DND-41 (cell line): ENCODE measurements around the gene CAPN12.

ENCODE experiments used
- ATAC-seq: fragments of 200-7000 bp; cut with Tn5 transposase; 3 replicates; pipeline ENCODE4 v1.9.1; 2021; ENCODE audit warnings: low read depth; ENCODE audit not compliant: insufficient read depth
- DNase-seq: peaks from one replicate; pipeline ENCODE4 v3.0.0-alpha.2; 2020
- H2AFZ ChIP-seq: 2 replicates; pipeline ENCODE4 v1.6.0; 2012; ENCODE audit warnings: low read depth, low read length
- H3K27ac ChIP-seq: 2 replicates; pipeline ENCODE4 v1.5.1; 2012; ENCODE audit warnings: low read length, inconsistent platforms
- H3K27me3 ChIP-seq: fragments of 200-600 bp; sonication (generic); 2 replicates; pipeline ENCODE4 v1.6.0; 2012; ENCODE audit warnings: low read length, mild to moderate bottlenecking, inconsistent platforms; ENCODE audit not compliant: insufficient read depth, poor library complexity
- H3K36me3 ChIP-seq: 2 replicates; pipeline ENCODE4 v1.5.1; 2012; ENCODE audit warnings: low read length, inconsistent platforms; ENCODE audit not compliant: insufficient read depth
- H3K4me1 ChIP-seq: 2 replicates; pipeline ENCODE4 v1.5.1; 2012; ENCODE audit warnings: mild to moderate bottlenecking, low read length; ENCODE audit not compliant: insufficient read depth
- H3K4me2 ChIP-seq: 2 replicates; pipeline ENCODE4 v1.6.0; 2012; ENCODE audit warnings: mild to moderate bottlenecking, moderate library complexity, low read length, inconsistent platforms; ENCODE audit not compliant: insufficient read depth
- H3K4me3 ChIP-seq, 2 experiments: fragments of 200-600 bp in 1 of 2; shearing (Covaris generic) in 1 of 2; 2 replicates each; pipeline ENCODE4 v1.5.1; 2012 to 2016; ENCODE audit warnings: inconsistent platforms in 2 of 2, low read length in 2 of 2, mild to moderate bottlenecking in 2 of 2, low read depth in 1 of 2, moderate library complexity in 1 of 2
- H3K79me2 ChIP-seq: 2 replicates; pipeline ENCODE4 v1.6.0; 2012; ENCODE audit warnings: low read length, inconsistent platforms; ENCODE audit not compliant: insufficient read depth
- H3K9ac ChIP-seq: 2 replicates; pipeline ENCODE4 v1.6.0; 2012; ENCODE audit warnings: low read depth, mild to moderate bottlenecking, inconsistent platforms, low read length, moderate library complexity
- H3K9me3 ChIP-seq: 2 replicates; pipeline ENCODE4 v1.5.1; 2012; ENCODE audit warnings: low read length, moderate library complexity, mild to moderate bottlenecking, inconsistent platforms; ENCODE audit not compliant: insufficient read depth, severe bottlenecking
- H4K20me1 ChIP-seq: 2 replicates; pipeline ENCODE4 v1.6.0; 2012; ENCODE audit warnings: low read length; ENCODE audit not compliant: insufficient read depth
- EZH2 ChIP-seq: IDR thresholded peaks from 3 replicates; pipeline ENCODE4 v1.6.1; 2012; ENCODE audit warnings: borderline replicate concordance, low read depth, mild to moderate bottlenecking, moderate library complexity, low read length, inconsistent platforms; ENCODE audit not compliant: severe bottlenecking
- TF ChIP-seq, protein P1 (sequence below): IDR thresholded peaks from 2 replicates; pipeline ENCODE4 v1.5.1; 2012; ENCODE audit warnings: borderline replicate concordance, low read length, moderate library complexity, mild to moderate bottlenecking; ENCODE audit not compliant: poor library complexity, severe bottlenecking; ENCODE audit errors: extremely low read depth

CAPN12 gene

DNA sequence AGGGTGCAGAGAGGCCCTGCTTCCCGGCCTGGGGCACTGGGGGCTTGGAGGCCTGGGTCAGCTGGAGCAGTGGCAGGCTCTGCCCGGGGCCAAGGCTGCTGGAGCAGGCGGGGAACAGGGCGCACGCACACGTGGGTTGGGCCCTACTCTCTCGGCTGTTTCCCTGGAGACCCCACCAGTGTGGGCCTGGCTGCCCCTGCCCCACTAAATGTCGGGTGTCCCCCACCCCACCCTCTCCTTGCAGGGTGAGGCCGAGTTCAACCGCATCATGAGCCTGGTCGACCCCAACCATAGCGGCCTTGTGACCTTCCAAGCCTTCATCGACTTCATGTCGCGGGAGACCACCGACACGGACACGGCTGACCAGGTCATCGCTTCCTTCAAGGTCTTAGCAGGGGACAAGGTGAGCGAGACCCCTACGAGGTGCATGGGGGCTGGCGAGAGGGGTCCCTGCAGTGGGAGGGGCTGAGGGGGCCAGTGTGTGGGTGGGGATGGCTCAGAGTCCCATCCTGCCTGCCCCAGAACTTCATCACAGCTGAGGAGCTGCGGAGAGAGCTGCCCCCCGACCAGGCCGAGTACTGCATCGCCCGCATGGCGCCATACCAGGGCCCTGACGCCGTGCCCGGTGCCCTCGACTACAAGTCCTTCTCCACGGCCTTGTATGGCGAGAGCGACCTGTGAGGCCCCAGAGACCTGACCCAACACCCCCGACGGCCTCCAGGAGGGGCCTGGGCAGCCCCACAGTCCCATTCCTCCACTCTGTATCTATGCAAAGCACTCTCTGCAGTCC is 15.3 kb downstream of the CAPN12 start:
- H2AFZ ChIP-seq: no peak overlapping the region
- H3K79me2 ChIP-seq: no peaks in the 10 kb centered on the region
- H3K9me3 ChIP-seq: no peaks in the 10 kb centered on the region
- H3K36me3 ChIP-seq: peaks cover 63% of the 10 kb centered on the region
- no peak overlapping the region for H3K4me3 ChIP-seq
- no peak for ATAC-seq
- no peak overlapping the region for H3K4me2 ChIP-seq
- no peak overlapping the region for H3K9ac ChIP-seq
- H3K27me3 ChIP-seq: no peaks in the 10 kb centered on the region
- peaks cover 10% of the 10 kb centered on the region; the same call in 1 of the 2 replicates for H4K20me1 ChIP-seq
- TF ChIP-seq, protein P1, sequence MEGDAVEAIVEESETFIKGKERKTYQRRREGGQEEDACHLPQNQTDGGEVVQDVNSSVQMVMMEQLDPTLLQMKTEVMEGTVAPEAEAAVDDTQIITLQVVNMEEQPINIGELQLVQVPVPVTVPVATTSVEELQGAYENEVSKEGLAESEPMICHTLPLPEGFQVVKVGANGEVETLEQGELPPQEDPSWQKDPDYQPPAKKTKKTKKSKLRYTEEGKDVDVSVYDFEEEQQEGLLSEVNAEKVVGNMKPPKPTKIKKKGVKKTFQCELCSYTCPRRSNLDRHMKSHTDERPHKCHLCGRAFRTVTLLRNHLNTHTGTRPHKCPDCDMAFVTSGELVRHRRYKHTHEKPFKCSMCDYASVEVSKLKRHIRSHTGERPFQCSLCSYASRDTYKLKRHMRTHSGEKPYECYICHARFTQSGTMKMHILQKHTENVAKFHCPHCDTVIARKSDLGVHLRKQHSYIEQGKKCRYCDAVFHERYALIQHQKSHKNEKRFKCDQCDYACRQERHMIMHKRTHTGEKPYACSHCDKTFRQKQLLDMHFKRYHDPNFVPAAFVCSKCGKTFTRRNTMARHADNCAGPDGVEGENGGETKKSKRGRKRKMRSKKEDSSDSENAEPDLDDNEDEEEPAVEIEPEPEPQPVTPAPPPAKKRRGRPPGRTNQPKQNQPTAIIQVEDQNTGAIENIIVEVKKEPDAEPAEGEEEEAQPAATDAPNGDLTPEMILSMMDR: no peak
- TF ChIP-seq EZH2: no peak
- no peak overlapping the region for H3K27ac ChIP-seq
- H3K4me1 ChIP-seq: no peaks in the 10 kb centered on the region
- no peak for DNase-seq

DNA sequence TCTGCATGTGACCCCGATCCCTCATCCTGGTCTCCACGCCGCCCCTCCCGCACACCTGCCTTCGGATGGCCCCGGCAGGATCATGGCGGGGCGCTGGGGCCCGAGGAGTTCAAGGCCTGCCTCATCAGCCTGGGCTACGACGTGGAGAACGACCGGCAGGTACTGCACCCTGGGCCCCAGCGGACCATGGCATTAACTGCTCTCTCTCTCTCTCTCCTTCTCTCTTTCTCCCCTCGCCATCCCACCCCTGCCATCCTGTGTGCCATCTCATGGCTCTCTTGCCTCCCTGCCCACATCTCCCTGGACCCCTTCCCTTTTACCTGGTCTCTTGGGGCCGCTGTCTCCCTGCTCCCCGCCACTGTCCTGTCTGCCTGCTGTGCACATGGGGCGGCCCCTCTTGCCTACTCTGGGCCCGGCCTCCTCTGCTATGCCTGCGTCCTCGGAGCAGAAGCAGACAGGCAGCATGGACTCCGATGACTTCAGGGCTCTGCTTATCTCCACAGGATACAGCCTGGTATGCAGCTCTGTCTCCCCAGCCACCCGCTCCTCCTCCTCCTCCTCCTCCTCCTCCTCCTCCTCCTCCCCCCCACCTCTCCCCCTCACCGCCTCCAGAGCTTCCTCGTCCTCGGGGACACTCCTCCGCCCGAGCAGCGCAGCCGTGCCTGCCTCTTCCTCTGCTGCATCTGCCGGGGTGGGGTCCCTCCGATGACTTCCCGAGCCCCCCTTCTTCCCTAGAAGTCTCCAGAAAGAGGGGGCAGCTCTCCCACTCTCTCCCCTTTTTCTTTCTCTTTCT is 16.2 kb downstream of the CAPN12 start:
- Histone ChIP-seq H3K27me3 (no peaks in the 10 kb centered on the region), H3K4me1 (no peaks in the 10 kb centered on the region), H3K9me3 (no peaks in the 10 kb centered on the region), H3K27ac (no peak overlapping the region), H2AFZ (no peak overlapping the region), H3K79me2 (no peaks in the 10 kb centered on the region), H3K4me3 (no peak overlapping the region), H3K36me3 (peaks cover 72% of the 10 kb centered on the region), H4K20me1 (peaks cover 11% of the 10 kb centered on the region), H3K9ac (no peak overlapping the region), H3K4me2 (no peak overlapping the region)
- no peak for TF ChIP-seq EZH2
- TF ChIP-seq, protein P1: no peak
- ATAC-seq (no peak), DNase-seq (no peak)

DNA sequence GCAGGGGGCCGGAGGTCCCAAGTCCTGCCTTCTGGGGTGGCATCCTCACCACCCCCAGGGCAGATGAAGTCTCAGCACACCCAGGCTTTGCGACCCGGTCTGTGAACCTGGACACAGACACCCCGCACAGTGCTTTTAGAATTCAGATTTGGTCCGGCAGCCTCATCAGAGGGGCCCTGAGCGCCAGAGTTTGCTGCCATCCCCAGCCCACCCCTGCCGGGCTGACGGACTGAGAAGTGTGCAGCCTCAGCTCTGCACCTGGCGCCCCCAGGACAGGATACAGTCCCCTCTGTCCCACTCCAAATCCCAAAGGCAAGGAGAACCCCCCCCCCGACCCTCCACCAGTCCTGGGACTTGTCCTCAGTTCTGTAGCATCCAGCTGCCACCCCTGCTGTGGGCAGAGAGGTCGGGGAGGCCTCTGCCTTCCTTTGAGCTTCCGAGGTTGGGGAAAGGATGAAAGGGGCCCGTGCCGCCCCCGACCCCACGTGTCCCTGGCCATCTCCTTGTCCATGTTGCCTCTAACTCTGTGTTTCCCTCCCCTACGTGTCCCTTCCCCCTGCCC is 16.9 kb downstream of the CAPN12 start:
- no peaks in the 10 kb centered on the region for H3K4me1 ChIP-seq

More for the DNA sequence above, 16.9 kb downstream of the CAPN12 start:
- Histone ChIP-seq H3K79me2 (no peaks in the 10 kb centered on the region), H3K36me3 (peaks cover 78% of the 10 kb centered on the region), H3K9me3 (no peaks in the 10 kb centered on the region), H4K20me1 (peaks cover 18% of the 10 kb centered on the region), H2AFZ (no peak overlapping the region), H3K27me3 (no peaks in the 10 kb centered on the region), H3K27ac (no peak overlapping the region), H3K9ac (no peak overlapping the region), H3K4me2 (no peak overlapping the region), H3K4me3 (no peak overlapping the region)
- DNase-seq: no peak
- ATAC-seq: no peak
- TF ChIP-seq, protein P1: no peak
- TF ChIP-seq EZH2: no peak
